ENCODE measurements around the gene ASIC4. TPM values are rescaled to one million over a fixed set of nuclear protein-coding genes. Genes with fewer than 3 reads are reported as not detected.
A peak's percentile ranks its signal among the peaks of the same experiment; 100 is the strongest.

The ASIC4 gene
- total RNA-seq, result not detected

GRCh38 chr2:219514196-219514761, at the start of gene ASIC4:
Gene ASIC4, plus strand, starts transcription at chr2:219514482. Its CDS starts 243 bp downstream, at chr2:219514725.
- Histone ChIP-seq H3K9me3 (no peaks in the 10 kb centered on the region), H3K27ac (no peak within 1 kb of the TSS), H3K4me1 (peaks cover 25% of the 10 kb centered on the region), H3K36me3 (no peaks in the 10 kb centered on the region), H3K4me3 (no peak within 1 kb of the TSS), H3K27me3 (no peaks in the 10 kb centered on the region)
- intact Hi-C loops (cut with DNase I), result no loop called here
- no peak for DNase-seq (ENCODE audit: extremely low spot score in 2 of 2)
- TF ChIP-seq POLR2A (IDR thresholded peaks at IDR 0.05), result no peak
- no peak for TF ChIP-seq CTCF (IDR thresholded peaks at IDR 0.05)
- TF ChIP-seq POLR2AphosphoS5 (IDR thresholded peaks at IDR 0.05; ENCODE audit: insufficient read depth in 1 of 2, low read depth in 1 of 2), result no peak

GRCh38 chr2:219465659-219466561, 48.4 kb upstream of the ASIC4 start:
- Histone ChIP-seq H3K36me3 (peaks cover 0 to 4% of the 10 kb centered on the region in 2 donors), H3K4me1 (peaks cover 39% of the 10 kb centered on the region), H3K9me3 (no peaks in the 10 kb centered on the region), H3K27ac (peak overlapping the region; percentile 25), H3K4me3 (no peak overlapping the region), H3K27me3 (no peaks in the 10 kb centered on the region)
- no peak for DNase-seq (ENCODE audit: extremely low spot score in 2 of 2)
- intact Hi-C loops (cut with DNase I), result no loop called here
- no peak for TF ChIP-seq POLR2AphosphoS5 (IDR thresholded peaks at IDR 0.05; ENCODE audit: insufficient read depth in 1 of 2, low read depth in 1 of 2)
- no peak for TF ChIP-seq POLR2A (IDR thresholded peaks at IDR 0.05)
- no peak for TF ChIP-seq CTCF (IDR thresholded peaks at IDR 0.05)

GRCh38 chr2:219466816-219467735, 47.2 kb upstream of the ASIC4 start:
- peak overlapping the region; percentile 25 for H3K27ac ChIP-seq
- H3K4me1 ChIP-seq, result peaks cover 28% of the 10 kb centered on the region
- intact Hi-C loops (cut with DNase I), result no loop called here

GRCh38 chr2:219467736-219468075, 46.6 kb upstream of the ASIC4 start:
- Histone ChIP-seq H3K4me3 (no peak overlapping the region), H3K27me3 (no peaks in the 10 kb centered on the region), H3K4me1 (peaks cover 28% of the 10 kb centered on the region), H3K9me3 (no peaks in the 10 kb centered on the region), H3K27ac (no peak overlapping the region), H3K36me3 (peaks cover 0 to 4% of the 10 kb centered on the region in 2 donors)
- TF ChIP-seq POLR2A (IDR thresholded peaks at IDR 0.05) (no peak), POLR2AphosphoS5 (IDR thresholded peaks at IDR 0.05; ENCODE audit: insufficient read depth in 1 of 2, low read depth in 1 of 2) (no peak)
- no peak for DNase-seq (ENCODE audit: extremely low spot score in 2 of 2)
- intact Hi-C loops (cut with DNase I), result no loop called here

More at GRCh38 chr2:219466816-219467735, 47.2 kb upstream of the ASIC4 start:
- Histone ChIP-seq H3K4me3 (no peak overlapping the region), H3K9me3 (no peaks in the 10 kb centered on the region), H3K27me3 (no peaks in the 10 kb centered on the region), H3K36me3 (peaks cover 0 to 4% of the 10 kb centered on the region in 2 donors)
- no peak for DNase-seq (ENCODE audit: extremely low spot score in 2 of 2)
- no peak for TF ChIP-seq CTCF (IDR thresholded peaks at IDR 0.05)
- TF ChIP-seq POLR2AphosphoS5 (IDR thresholded peaks at IDR 0.05; ENCODE audit: insufficient read depth in 1 of 2, low read depth in 1 of 2), result peak in 1 of 2 donors; percentile 10
- no peak for TF ChIP-seq POLR2A (IDR thresholded peaks at IDR 0.05)
